ENCODE data around the gene GPC6.

DNA sequence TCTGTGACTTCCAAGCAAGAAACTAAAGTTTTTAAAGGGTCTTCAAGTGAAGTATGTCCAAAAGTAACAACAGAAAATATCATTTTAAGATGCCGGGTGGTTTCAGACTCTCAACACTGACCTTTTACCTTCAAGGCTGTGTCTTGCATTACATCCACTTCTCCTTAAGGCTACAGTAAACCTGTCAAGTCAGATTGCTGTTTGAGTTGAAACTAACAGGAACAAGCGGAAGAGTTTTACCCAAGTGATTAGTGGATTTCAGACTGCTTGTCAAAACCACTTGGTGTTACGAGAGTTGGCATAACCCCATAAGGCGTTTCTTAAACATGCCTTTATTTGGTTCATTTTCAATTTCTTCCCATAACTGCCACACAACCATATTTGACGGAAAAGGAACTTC is 969.8 kb downstream of the GPC6 start:
- TF ChIP-seq, protein P1, sequence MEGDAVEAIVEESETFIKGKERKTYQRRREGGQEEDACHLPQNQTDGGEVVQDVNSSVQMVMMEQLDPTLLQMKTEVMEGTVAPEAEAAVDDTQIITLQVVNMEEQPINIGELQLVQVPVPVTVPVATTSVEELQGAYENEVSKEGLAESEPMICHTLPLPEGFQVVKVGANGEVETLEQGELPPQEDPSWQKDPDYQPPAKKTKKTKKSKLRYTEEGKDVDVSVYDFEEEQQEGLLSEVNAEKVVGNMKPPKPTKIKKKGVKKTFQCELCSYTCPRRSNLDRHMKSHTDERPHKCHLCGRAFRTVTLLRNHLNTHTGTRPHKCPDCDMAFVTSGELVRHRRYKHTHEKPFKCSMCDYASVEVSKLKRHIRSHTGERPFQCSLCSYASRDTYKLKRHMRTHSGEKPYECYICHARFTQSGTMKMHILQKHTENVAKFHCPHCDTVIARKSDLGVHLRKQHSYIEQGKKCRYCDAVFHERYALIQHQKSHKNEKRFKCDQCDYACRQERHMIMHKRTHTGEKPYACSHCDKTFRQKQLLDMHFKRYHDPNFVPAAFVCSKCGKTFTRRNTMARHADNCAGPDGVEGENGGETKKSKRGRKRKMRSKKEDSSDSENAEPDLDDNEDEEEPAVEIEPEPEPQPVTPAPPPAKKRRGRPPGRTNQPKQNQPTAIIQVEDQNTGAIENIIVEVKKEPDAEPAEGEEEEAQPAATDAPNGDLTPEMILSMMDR (IDR thresholded peaks at IDR 0.05; ENCODE audit: low read length) = no peak
- TF ChIP-seq EZH2 (IDR thresholded peaks at IDR 0.05; ENCODE audit: borderline replicate concordance, low read length) = no peak

Data from OCI-LY1 (cell line).